ENCODE data around the gene BPI.

The BPI gene

GRCh38 chr20:38344107-38344701 lies 40.2 kb downstream of the BPI start:
- Mint-ChIP-seq H3K36me3 (no peaks in the 10 kb centered on the region), H3K4me3 (no peak overlapping the region), H3K9me3 (ENCODE audit: low read depth) (no peaks in the 10 kb centered on the region), H3K27me3 (no peaks in the 10 kb centered on the region), H3K4me1 (ENCODE audit: low read depth) (no peaks in the 10 kb centered on the region), H3K27ac (no peak overlapping the region)

- no peaks in the 10 kb centered on the region for H3K9me3 Mint-ChIP-seq (ENCODE audit: low read depth)
- H3K36me3 Mint-ChIP-seq, result no peaks in the 10 kb centered on the region
- no peak overlapping the region for H3K27ac Mint-ChIP-seq
- no peaks in the 10 kb centered on the region for H3K27me3 Mint-ChIP-seq
- H3K4me1 Mint-ChIP-seq (ENCODE audit: low read depth), result no peaks in the 10 kb centered on the region
- H3K4me3 Mint-ChIP-seq, result no peak overlapping the region
Observed at GRCh38 chr20:38345643-38346042, 41.7 kb downstream of the BPI start.

- H3K9me3 Mint-ChIP-seq (ENCODE audit: low read depth), result no peaks in the 10 kb centered on the region
- no peak within 1 kb of the TSS for H3K4me3 Mint-ChIP-seq
- no peaks in the 10 kb centered on the region for H3K27me3 Mint-ChIP-seq
- no peaks in the 10 kb centered on the region for H3K36me3 Mint-ChIP-seq
- H3K27ac Mint-ChIP-seq, result no peak within 1 kb of the TSS
- H3K4me1 Mint-ChIP-seq (ENCODE audit: low read depth), result no peaks in the 10 kb centered on the region
Observed at GRCh38 chr20:38346247-38346651, 42.3 kb downstream of the BPI start, which contains the start of gene LBP. Gene LBP, plus strand, starts transcription at chr20:38346482. Its CDS starts 35 bp downstream, at chr20:38346517.

GRCh38 chr20:38346741-38347140 lies 42.8 kb downstream of the BPI start:
- H3K36me3 Mint-ChIP-seq, result no peaks in the 10 kb centered on the region
- no peaks in the 10 kb centered on the region for H3K27me3 Mint-ChIP-seq
- no peaks in the 10 kb centered on the region for H3K9me3 Mint-ChIP-seq (ENCODE audit: low read depth)
- no peak overlapping the region for H3K27ac Mint-ChIP-seq
- no peaks in the 10 kb centered on the region for H3K4me1 Mint-ChIP-seq (ENCODE audit: low read depth)
- H3K4me3 Mint-ChIP-seq, result no peak overlapping the region

GRCh38 chr20:38349856-38350255 lies 45.9 kb downstream of the BPI start:
- Mint-ChIP-seq H3K27me3 (no peaks in the 10 kb centered on the region), H3K9me3 (ENCODE audit: low read depth) (no peaks in the 10 kb centered on the region), H3K36me3 (no peaks in the 10 kb centered on the region), H3K27ac (no peak overlapping the region), H3K4me3 (no peak overlapping the region), H3K4me1 (ENCODE audit: low read depth) (no peaks in the 10 kb centered on the region)

- Mint-ChIP-seq H3K4me3 (no peak overlapping the region), H3K4me1 (ENCODE audit: low read depth) (no peaks in the 10 kb centered on the region), H3K27ac (no peak overlapping the region), H3K9me3 (ENCODE audit: low read depth) (no peaks in the 10 kb centered on the region), H3K36me3 (no peaks in the 10 kb centered on the region), H3K27me3 (no peaks in the 10 kb centered on the region)
Observed at GRCh38 chr20:38350879-38351775, 47.2 kb downstream of the BPI start.

GRCh38 chr20:38353316-38353715 lies 49.4 kb downstream of the BPI start:
- Mint-ChIP-seq H3K9me3 (ENCODE audit: low read depth) (no peaks in the 10 kb centered on the region), H3K27ac (no peak overlapping the region), H3K4me1 (ENCODE audit: low read depth) (no peaks in the 10 kb centered on the region), H3K36me3 (no peaks in the 10 kb centered on the region), H3K27me3 (no peaks in the 10 kb centered on the region), H3K4me3 (no peak overlapping the region)

GRCh38 chr20:38354227-38354626 lies 50.3 kb downstream of the BPI start:
- H3K27me3 Mint-ChIP-seq, result no peaks in the 10 kb centered on the region
- no peak overlapping the region for H3K27ac Mint-ChIP-seq
- H3K36me3 Mint-ChIP-seq, result no peaks in the 10 kb centered on the region
- no peaks in the 10 kb centered on the region for H3K4me1 Mint-ChIP-seq (ENCODE audit: low read depth)
- H3K4me3 Mint-ChIP-seq, result no peak overlapping the region
- H3K9me3 Mint-ChIP-seq (ENCODE audit: low read depth), result no peaks in the 10 kb centered on the region

- no peaks in the 10 kb centered on the region for H3K9me3 Mint-ChIP-seq (ENCODE audit: low read depth)
- no peak overlapping the region for H3K27ac Mint-ChIP-seq
- H3K36me3 Mint-ChIP-seq, result no peaks in the 10 kb centered on the region
- no peaks in the 10 kb centered on the region for H3K4me1 Mint-ChIP-seq (ENCODE audit: low read depth)
- no peak overlapping the region for H3K4me3 Mint-ChIP-seq
- no peaks in the 10 kb centered on the region for H3K27me3 Mint-ChIP-seq
Observed at GRCh38 chr20:38355161-38356012, 51.4 kb downstream of the BPI start.

- Mint-ChIP-seq H3K4me3 (no peak overlapping the region), H3K9me3 (ENCODE audit: low read depth) (no peaks in the 10 kb centered on the region), H3K27me3 (no peaks in the 10 kb centered on the region), H3K27ac (no peak overlapping the region), H3K36me3 (no peaks in the 10 kb centered on the region), H3K4me1 (ENCODE audit: low read depth) (no peaks in the 10 kb centered on the region)
Observed at GRCh38 chr20:38357653-38358207, 53.8 kb downstream of the BPI start.

GRCh38 chr20:38358556-38358955 lies 54.6 kb downstream of the BPI start:
- no peaks in the 10 kb centered on the region for H3K36me3 Mint-ChIP-seq
- H3K9me3 Mint-ChIP-seq (ENCODE audit: low read depth), result no peaks in the 10 kb centered on the region
- H3K27ac Mint-ChIP-seq, result no peak overlapping the region
- H3K4me3 Mint-ChIP-seq, result no peak overlapping the region
- H3K27me3 Mint-ChIP-seq, result no peaks in the 10 kb centered on the region
- H3K4me1 Mint-ChIP-seq (ENCODE audit: low read depth), result no peaks in the 10 kb centered on the region

- H3K36me3 Mint-ChIP-seq, result no peaks in the 10 kb centered on the region
- no peaks in the 10 kb centered on the region for H3K9me3 Mint-ChIP-seq (ENCODE audit: low read depth)
- no peak overlapping the region for H3K4me3 Mint-ChIP-seq
- H3K4me1 Mint-ChIP-seq (ENCODE audit: low read depth), result no peaks in the 10 kb centered on the region
- H3K27me3 Mint-ChIP-seq, result peaks cover 4% of the 10 kb centered on the region
- H3K27ac Mint-ChIP-seq, result no peak overlapping the region
Observed at GRCh38 chr20:38363004-38363747, 59.2 kb downstream of the BPI start.

GRCh38 chr20:38369389-38369788 lies 65.4 kb downstream of the BPI start:
- H3K9me3 Mint-ChIP-seq (ENCODE audit: low read depth), result no peaks in the 10 kb centered on the region
- H3K27ac Mint-ChIP-seq, result no peak overlapping the region

GRCh38 chr20:38372806-38373205 lies 68.8 kb downstream of the BPI start:
- Mint-ChIP-seq H3K4me1 (ENCODE audit: low read depth) (no peaks in the 10 kb centered on the region), H3K27me3 (peaks cover 2% of the 10 kb centered on the region), H3K36me3 (no peaks in the 10 kb centered on the region), H3K27ac (no peak overlapping the region), H3K4me3 (no peak overlapping the region), H3K9me3 (ENCODE audit: low read depth) (no peaks in the 10 kb centered on the region)

More at GRCh38 chr20:38369389-38369788, 65.4 kb downstream of the BPI start:
- no peaks in the 10 kb centered on the region for H3K36me3 Mint-ChIP-seq
- H3K4me3 Mint-ChIP-seq, result no peak overlapping the region
- H3K4me1 Mint-ChIP-seq (ENCODE audit: low read depth), result no peaks in the 10 kb centered on the region
- H3K27me3 Mint-ChIP-seq, result peaks cover 3% of the 10 kb centered on the region

Measured in activated naive CD8-positive, alpha-beta T cell (primary cell).